SJCRH30 (cell line): ENCODE data around the gene AGBL3. TPM values are rescaled to one million over a fixed set of nuclear protein-coding genes. Genes with fewer than 3 reads are reported as not detected.
"Not testable (repeated sequence)": the region's sequence is repeated elsewhere in the genome, so short reads cannot be mapped to it uniquely, and the experiment has no call there.

Experiments used
- DNase-seq, 2 experiments: peaks; one replicate each; pipeline ENCODE4 v3.0.0-alpha.2; 2015 to 2020
- H3K27ac ChIP-seq: fragments of 250-450 bp; sonication (Bioruptor Pico); 2 replicates; pipeline ENCODE4 v1.5.1; 2020; ENCODE audit warnings: mild to moderate bottlenecking, moderate library complexity
- H3K27me3 ChIP-seq: fragments of 250-450 bp; sonication (Bioruptor Pico); 2 replicates; pipeline ENCODE4 v1.5.1; 2020; ENCODE audit warnings: mild to moderate bottlenecking, moderate library complexity
- H3K36me3 ChIP-seq: fragments of 250-450 bp; sonication (Bioruptor Pico); 2 replicates; pipeline ENCODE4 v1.5.1; 2020; ENCODE audit warnings: mild to moderate bottlenecking, moderate library complexity
- H3K4me1 ChIP-seq: fragments of 250-450 bp; sonication (Bioruptor Pico); 2 replicates; pipeline ENCODE4 v1.5.1; 2020; ENCODE audit warnings: mild to moderate bottlenecking, moderate library complexity
- H3K4me3 ChIP-seq: fragments of 250-450 bp; sonication (Bioruptor Pico); 2 replicates; pipeline ENCODE4 v1.5.1; 2020; ENCODE audit warnings: mild to moderate bottlenecking, moderate library complexity
- H3K9me3 ChIP-seq: fragments of 250-450 bp; sonication (Bioruptor Pico); replicated peaks from 2 replicates; pipeline ENCODE4 v1.5.1; 2020; ENCODE audit warnings: mild to moderate bottlenecking, moderate library complexity
- total RNA-seq: library from RNA; depleted of rRNA; stranded (reverse); fragments of >200 nt; shearing (Covaris generic); gene quantifications from 2 replicates; pipeline ENCODE4 v1.2.3, GENCODE V29; 2014

The AGBL3 gene
- total RNA-seq, 1 experiment from 2014 or later: 2.5 TPM

DNA sequence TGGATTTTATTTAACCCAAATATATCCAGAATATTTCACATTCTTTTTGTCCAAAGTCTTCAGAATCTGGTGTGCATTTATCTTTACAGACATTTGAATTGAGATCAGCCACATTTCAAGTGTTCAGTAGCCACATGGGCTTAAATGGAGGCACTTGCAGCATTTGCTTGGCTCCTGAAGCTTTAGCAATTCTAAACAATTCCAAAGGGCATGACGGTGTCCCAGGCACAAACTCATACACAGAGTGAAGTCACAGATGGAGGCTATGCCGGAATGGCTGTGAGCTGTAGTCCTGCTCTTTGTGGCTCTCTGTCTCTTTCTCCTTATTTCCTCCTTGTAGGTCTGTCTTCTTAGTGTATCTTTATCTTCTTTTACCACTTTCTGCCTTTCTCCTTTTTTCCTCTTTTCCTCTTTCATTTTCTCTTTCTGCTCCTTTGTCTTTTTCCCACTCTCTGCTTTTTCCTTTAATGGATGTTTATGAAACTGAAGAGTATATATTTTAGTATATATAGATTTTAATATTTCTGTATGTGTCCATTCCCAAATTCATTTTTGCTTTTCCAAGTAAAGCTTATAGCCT, 7.7 kb downstream of the AGBL3 start:
- Histone ChIP-seq H3K27ac (no peak overlapping the region), H3K36me3 (peaks cover 13% of the 10 kb centered on the region), H3K4me3 (no peak overlapping the region), H3K27me3 (no peaks in the 10 kb centered on the region), H3K9me3 (no peaks in the 10 kb centered on the region), H3K4me1 (peaks cover 23% of the 10 kb centered on the region)
- DNase-seq: no peak

DNA sequence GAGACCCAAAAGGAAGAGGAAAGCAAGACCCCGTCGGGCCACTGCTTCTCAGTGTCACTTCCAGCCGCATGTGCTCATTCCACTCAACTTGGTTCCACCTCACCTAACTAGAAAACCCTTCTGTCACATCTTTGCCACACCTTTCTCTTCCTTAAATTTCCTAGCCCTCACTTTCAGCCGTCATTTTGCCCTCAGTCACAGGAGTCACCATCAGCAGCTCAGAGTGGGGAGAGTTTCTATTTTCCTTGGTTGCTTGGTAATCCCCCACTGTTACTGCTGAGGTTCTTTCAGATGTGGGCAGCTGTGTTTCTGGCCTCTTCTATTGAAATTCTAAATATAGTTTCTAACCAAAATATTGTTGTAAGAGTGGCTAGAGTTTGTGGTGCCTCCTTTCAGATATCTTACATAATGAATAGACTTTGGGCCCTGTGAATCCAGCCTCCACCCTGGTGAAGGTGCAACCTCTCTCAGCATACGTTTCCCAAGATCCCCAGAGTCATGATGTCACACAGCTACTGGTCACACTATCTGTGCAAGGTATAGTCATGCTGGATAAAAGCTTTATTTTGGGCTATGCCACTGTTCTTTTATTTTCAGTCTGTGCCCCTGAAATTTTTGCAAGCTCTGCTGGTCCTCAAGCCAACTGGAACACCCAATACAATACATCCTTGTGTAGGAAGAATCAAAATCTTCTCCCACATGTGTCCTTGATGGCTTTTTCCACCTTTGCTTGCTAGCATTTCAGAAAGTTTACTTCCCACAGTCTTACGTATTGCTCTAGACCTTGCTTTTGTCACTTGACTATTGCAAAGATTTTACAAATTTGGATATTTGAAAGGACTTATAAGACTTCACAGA, 9.2 kb downstream of the AGBL3 start:
- H3K4me1 ChIP-seq: peaks cover 23% of the 10 kb centered on the region
- H3K27me3 ChIP-seq: no peaks in the 10 kb centered on the region
- peaks cover 13% of the 10 kb centered on the region for H3K36me3 ChIP-seq
- H3K27ac ChIP-seq: no peak overlapping the region
- no peak for DNase-seq
- H3K9me3 ChIP-seq: no peaks in the 10 kb centered on the region
- no peak overlapping the region for H3K4me3 ChIP-seq

DNA sequence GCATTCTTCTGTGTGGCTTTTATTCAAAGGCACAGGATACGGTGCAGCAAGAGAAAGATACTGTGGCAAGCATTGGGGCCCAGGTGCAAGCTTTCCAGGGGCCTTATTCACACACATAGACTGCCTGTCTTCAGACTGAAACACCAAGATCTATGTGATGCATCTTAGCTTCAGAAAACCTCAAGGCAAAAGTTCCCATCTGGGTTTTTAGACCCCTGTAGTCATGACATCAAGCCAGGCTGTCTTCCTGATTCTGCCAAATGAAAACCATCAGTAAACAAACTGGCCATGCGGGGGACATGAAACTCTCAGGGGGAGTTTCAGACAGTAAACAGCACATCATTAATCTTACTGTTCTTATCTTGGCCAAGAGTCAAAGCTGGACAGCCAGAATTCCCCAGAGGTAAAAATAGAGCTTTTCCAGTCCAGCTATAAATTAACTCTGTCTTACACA, 9.8 kb downstream of the AGBL3 start:
- no peak overlapping the region for H3K27ac ChIP-seq
- H3K9me3 ChIP-seq: no peaks in the 10 kb centered on the region
- no peak overlapping the region for H3K4me3 ChIP-seq
- H3K27me3 ChIP-seq: no peaks in the 10 kb centered on the region
- H3K36me3 ChIP-seq: peaks cover 13% of the 10 kb centered on the region
- peaks cover 22% of the 10 kb centered on the region for H3K4me1 ChIP-seq
- no peak for DNase-seq

DNA sequence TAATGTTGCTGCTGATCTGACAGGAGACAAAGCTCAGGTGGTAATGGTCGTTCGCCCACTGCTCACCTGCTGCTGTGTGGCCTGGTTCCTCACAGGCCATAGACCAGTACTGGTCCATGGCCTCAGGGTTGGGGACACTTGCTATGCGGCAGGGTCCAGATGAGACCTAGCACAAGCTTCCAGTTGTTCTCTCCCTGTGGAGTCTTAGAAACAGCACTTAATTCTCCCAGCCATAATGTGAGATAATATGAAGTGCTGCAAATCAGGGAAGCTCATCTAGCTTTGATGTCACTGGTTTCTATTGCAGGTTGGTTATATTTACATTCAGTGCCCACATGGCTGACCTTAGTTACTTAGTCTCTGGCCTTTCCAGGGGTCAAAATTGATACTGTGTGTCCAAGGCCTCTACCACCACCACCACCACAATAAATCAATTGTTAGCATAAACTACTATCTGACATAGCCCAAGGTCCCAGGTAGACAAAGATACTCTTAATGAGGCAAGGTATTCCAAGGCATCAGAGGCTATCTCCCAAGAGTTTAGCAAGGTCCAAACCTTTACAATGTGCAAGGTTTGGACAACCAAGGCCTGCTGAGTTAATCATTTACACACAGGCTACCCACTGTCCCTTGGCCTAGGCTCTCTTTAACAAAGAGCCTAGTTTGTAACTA, 11.0 kb downstream of the AGBL3 start:
- Histone ChIP-seq H3K27me3 (no peaks in the 10 kb centered on the region), H3K36me3 (peaks cover 13% of the 10 kb centered on the region), H3K9me3 (no peaks in the 10 kb centered on the region), H3K4me3 (no peak overlapping the region), H3K27ac (no peak overlapping the region), H3K4me1 (peaks cover 10% of the 10 kb centered on the region)
- no peak for DNase-seq

DNA sequence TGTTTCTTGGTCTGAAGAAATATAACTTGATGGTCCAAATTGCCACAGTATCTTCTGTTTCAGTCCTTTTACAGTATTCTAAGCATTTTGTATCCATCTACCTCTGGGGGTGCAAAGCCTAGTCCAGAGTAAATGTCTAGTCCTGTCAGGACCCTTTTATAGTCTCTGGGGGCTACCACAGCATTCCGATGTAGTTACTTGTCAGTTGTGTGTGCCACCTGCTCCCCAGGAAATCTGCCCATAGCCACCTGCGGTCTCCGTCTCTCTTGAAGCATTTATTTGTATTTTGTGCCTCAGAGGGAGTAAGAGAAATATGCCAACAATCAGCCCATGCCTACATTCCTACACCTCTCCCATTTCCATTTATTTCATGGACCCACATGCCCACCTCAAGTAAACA, 12.8 kb downstream of the AGBL3 start:
- no peaks in the 10 kb centered on the region for H3K27me3 ChIP-seq
- H3K27ac ChIP-seq: no peak overlapping the region
- no peak overlapping the region for H3K4me3 ChIP-seq
- H3K9me3 ChIP-seq: no peaks in the 10 kb centered on the region
- DNase-seq: no peak
- H3K4me1 ChIP-seq: no peaks in the 10 kb centered on the region
- peaks cover 12% of the 10 kb centered on the region for H3K36me3 ChIP-seq

DNA sequence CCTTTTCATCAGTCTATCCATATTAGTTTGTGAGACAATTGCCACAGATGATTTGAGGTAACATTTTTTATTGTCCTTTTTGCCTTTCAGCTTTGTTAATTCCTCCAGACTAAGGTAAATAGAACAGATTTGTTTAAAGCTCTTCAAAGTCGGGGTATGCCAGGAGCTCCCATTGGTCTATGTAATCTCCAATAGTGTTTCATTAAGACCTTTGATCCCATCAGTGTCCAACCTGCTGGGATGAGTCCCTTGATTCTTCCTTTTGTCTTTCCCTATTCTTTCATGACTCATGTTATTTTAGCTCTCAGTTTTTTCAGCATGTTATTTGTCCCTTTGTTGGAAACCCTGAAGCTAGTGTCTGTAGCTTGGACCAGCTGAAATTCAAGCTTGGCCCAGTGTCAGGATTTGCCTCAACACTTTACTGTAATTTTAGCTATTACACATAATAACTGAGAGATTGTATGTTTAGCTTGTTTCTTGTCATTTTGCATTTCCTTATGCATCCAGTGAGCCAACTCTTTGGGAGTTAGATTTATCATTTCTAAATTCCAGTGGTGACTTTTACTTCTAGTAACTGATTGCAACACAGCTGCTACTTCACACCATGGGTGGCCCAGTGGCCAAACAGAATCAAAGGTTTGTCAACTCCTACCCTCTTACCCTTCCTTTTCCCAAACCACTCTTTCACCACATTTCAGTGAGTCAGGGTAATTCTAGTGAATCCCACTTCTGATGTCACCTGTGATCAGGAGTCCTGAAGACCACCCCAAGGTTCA, 15.3 kb downstream of the AGBL3 start:
- Histone ChIP-seq H3K4me3 (no peak overlapping the region), H3K27ac (no peak overlapping the region), H3K9me3 (no peaks in the 10 kb centered on the region), H3K4me1 (no peaks in the 10 kb centered on the region), H3K36me3 (no peaks in the 10 kb centered on the region; the same call in 1 of the 2 replicates), H3K27me3 (no peaks in the 10 kb centered on the region)
- DNase-seq: peak; percentile 43 to 44

DNA sequence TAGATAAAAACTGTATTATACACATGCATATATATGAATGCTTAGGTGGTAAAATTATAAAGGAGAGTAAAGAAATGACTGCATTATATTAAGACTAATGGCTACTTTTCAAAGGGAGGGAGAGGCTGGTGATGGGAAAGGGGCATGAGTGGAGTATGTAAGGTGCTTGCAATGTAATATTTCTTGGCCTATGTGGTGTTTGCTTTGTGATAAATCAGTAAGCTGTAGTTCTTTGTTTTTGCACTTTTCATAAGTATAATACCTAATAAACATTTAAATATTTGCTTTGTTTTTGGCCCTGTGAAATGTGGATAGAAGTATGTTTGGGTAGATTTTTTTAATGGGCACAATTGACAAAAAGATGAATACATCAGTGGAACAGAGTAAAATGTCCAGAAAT, 25.9 kb downstream of the AGBL3 start:
- H3K27me3 ChIP-seq: no peaks in the 10 kb centered on the region
- H3K9me3 ChIP-seq: no peaks in the 10 kb centered on the region
- no peak for DNase-seq
- no peak overlapping the region for H3K4me3 ChIP-seq
- H3K36me3 ChIP-seq: no peaks in the 10 kb centered on the region
- H3K27ac ChIP-seq: no peak overlapping the region
- H3K4me1 ChIP-seq: no peaks in the 10 kb centered on the region

DNA sequence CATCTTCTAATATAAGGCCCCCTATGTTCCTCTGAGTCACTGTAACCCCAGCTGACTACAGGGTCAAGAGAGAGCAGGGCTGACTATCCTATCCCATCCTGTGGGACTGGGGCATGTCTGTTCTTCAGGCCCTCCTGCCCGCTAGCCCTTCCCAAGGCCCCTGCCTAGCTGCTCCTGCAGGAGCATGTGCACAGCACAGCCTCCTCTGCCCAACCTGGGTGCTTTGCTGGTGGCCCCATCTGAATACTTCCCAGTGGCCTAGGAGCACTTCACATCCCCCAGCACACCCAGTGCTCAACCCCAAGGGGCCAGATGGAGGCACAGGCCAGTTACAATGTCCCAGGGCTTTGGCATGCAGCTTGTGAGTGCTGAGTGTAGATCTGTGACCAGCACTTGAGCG, 37.3 kb downstream of the AGBL3 start:
- no peaks in the 10 kb centered on the region for H3K27me3 ChIP-seq
- H3K4me1 ChIP-seq: no peaks in the 10 kb centered on the region
- no peaks in the 10 kb centered on the region for H3K9me3 ChIP-seq

DNA sequence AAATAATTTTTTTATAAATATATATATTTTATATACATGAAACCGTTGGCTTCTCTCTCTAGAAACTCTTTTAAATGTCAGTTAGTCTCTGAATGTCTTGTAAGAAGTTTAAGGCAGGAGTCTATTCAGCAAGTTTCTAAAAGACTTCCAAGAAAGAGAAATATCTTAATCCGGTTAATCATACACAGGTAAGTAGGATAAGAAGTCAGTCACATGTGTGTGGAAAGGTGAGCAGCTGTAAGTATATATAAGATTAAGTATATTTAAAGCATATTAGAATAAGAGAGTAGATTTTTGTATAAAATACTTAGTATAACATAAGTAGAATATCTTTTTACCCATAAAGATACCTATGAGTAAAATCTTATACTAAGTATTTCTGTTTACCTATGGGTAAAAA, 48.9 kb downstream of the AGBL3 start:
- no peaks in the 10 kb centered on the region for H3K36me3 ChIP-seq
- no peaks in the 10 kb centered on the region for H3K9me3 ChIP-seq
- H3K27me3 ChIP-seq: no peaks in the 10 kb centered on the region; the same call in 1 of the 2 replicates
- DNase-seq: no peak
- no peak overlapping the region for H3K4me3 ChIP-seq
- H3K4me1 ChIP-seq: no peaks in the 10 kb centered on the region
- no peak overlapping the region for H3K27ac ChIP-seq

More for the DNA sequence above, 37.3 kb downstream of the AGBL3 start:
- Histone ChIP-seq H3K4me3 (no peak overlapping the region), H3K36me3 (no peaks in the 10 kb centered on the region), H3K27ac (no peak overlapping the region)
- DNase-seq: no peak

DNA sequence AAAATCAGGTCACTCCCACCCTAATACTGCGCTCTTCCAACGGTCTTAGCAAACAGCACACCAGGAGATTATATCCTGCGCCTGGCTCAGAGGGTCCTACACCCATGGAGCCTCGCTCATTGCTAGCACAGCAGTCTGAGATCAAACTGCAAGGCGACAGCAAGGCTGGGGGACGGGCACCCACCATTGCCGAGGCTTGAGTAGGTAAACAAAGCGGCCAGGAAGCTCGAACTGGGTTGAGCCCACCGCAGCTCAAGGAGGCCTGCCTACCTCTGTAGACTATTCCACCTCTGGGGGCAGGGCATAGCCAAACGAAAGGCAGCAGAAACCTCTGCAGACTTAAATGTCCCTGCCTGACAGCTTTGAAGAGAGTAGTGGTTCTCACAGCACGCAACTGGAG, 80.7 kb downstream of the AGBL3 start:
- H3K27me3 ChIP-seq, H3K4me3 ChIP-seq, H3K27ac ChIP-seq, H3K36me3 ChIP-seq, H3K9me3 ChIP-seq, DNase-seq, H3K4me1 ChIP-seq: not testable (repeated sequence)

DNA sequence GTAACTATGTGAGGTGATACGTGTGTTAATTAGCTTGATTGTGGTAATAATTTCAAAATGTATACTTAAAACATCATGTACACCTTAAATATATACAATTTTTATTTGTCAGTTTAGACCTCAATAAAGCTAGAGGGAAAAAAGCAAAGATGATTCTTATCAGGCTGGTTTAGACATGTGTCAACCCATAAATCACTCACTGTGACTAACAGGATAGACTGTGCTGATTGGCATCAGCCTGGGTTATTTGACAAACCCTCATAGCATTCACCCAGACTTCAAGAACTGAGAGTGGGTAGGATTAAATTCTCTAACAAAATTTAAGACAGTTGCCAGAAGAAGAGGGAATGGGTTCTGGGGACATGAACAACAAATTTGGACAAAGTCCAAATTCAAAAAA, 87.8 kb downstream of the AGBL3 start:
- Histone ChIP-seq H3K27ac (no peak overlapping the region), H3K36me3 (no peaks in the 10 kb centered on the region), H3K4me3 (no peak overlapping the region), H3K4me1 (no peaks in the 10 kb centered on the region), H3K27me3 (no peaks in the 10 kb centered on the region; the same call in 1 of the 2 replicates), H3K9me3 (no peaks in the 10 kb centered on the region)
- DNase-seq: no peak

DNA sequence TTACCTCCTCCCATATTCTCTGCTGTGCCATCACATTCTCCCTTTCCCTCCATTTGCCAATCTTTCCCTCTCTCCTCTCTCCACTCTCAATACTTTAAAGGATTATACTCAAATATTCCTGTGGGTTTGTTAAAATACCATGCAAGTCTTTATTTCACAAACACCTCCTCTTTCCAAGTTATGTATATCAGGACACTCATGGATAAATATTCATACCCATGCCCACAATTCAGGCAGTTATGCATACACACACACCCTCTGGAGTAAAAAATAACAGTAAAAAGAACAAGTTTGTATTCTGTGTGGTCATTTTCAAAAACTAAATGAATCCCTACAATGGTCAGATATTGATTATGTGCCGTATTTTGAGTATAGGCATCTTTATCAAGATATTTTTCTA, 88.2 kb downstream of the AGBL3 start:
- no peaks in the 10 kb centered on the region; the same call in 1 of the 2 replicates for H3K27me3 ChIP-seq
- H3K36me3 ChIP-seq: no peaks in the 10 kb centered on the region
- H3K4me1 ChIP-seq: no peaks in the 10 kb centered on the region
- no peak overlapping the region for H3K27ac ChIP-seq
- no peak overlapping the region for H3K4me3 ChIP-seq
- DNase-seq: no peak
- H3K9me3 ChIP-seq: no peaks in the 10 kb centered on the region

DNA sequence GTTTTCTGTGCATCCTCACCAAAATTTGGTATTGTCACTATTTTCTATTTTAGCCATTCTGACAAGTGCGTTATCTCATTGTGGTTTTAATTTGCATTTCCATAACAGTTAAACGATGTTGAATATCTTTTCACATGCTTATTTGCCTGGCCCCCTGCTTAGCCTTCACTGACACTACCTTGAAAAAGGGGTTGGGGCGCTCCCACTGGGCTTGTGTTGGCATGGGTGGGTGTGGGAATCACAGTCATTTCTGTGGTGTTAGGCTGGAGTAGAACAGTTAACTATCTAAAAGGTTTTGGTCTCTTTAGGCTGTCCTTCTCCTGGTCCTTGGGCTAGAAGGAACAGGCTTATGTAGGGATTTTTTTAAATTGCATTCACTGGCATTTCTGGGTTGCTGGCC, 89.4 kb downstream of the AGBL3 start:
- H3K4me3 ChIP-seq: no peak overlapping the region
- H3K9me3 ChIP-seq: no peaks in the 10 kb centered on the region
- no peaks in the 10 kb centered on the region for H3K4me1 ChIP-seq
- H3K27ac ChIP-seq: no peak overlapping the region
- H3K36me3 ChIP-seq: no peaks in the 10 kb centered on the region
- no peak for DNase-seq
- peaks cover 5% of the 10 kb centered on the region; the same call in 1 of the 2 replicates for H3K27me3 ChIP-seq

DNA sequence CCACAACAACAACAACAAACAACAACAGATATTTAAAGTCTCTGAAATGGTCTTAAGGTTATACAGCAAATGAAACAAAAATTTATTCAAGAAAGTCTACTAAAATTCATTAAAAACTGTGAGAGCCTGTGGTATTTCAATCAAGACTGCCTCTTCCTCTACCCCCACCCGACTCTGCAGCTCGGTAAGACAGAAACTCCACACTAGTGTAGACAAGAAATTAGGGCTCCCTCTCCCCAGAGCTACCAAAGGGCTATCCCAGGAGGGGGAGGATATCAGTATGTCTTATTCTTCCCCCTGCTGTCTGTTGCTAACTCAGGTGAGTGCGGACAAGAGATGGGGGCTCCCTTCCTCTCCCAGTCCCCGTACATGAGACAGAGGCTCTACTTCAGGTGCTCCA, 90.6 kb downstream of the AGBL3 start:
- Histone ChIP-seq H3K27ac (no peak overlapping the region), H3K4me1 (no peaks in the 10 kb centered on the region), H3K4me3 (no peak overlapping the region), H3K36me3 (no peaks in the 10 kb centered on the region), H3K27me3 (peaks cover 5% of the 10 kb centered on the region; the same call in 1 of the 2 replicates), H3K9me3 (no peaks in the 10 kb centered on the region)
- no peak for DNase-seq
